Measurements from ENCODE around the gene SCARB2. TPM values are rescaled to one million over a fixed set of nuclear protein-coding genes. Genes with fewer than 3 reads are reported as not detected.

SCARB2 gene
- total RNA-seq, 1 donor = 181 TPM

DNA sequence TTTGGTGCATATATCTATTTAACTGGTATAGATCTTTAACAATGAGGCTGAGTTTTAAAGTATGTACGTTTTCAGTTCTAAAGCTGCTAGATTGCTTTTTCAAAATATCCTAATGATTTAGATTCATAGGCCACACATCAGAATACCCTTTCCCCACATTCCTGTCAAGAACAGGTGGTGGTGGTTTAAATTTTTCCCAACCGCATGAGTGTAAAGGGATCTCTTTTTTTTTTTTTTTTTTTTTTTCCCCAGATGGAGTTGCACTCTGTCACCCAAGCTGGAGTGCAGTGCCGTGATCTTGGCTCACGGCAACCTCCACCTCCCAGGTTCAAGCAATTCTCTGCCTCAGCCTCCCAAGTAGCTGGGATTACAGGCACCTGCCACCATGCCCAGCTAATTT lies 93.4 kb downstream of the SCARB2 start:
- no peak for DNase-seq (ENCODE audit: low read depth)
- TF ChIP-seq, protein P1, sequence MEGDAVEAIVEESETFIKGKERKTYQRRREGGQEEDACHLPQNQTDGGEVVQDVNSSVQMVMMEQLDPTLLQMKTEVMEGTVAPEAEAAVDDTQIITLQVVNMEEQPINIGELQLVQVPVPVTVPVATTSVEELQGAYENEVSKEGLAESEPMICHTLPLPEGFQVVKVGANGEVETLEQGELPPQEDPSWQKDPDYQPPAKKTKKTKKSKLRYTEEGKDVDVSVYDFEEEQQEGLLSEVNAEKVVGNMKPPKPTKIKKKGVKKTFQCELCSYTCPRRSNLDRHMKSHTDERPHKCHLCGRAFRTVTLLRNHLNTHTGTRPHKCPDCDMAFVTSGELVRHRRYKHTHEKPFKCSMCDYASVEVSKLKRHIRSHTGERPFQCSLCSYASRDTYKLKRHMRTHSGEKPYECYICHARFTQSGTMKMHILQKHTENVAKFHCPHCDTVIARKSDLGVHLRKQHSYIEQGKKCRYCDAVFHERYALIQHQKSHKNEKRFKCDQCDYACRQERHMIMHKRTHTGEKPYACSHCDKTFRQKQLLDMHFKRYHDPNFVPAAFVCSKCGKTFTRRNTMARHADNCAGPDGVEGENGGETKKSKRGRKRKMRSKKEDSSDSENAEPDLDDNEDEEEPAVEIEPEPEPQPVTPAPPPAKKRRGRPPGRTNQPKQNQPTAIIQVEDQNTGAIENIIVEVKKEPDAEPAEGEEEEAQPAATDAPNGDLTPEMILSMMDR (IDR thresholded peaks at IDR 0.05; ENCODE audit: insufficient read depth, low read depth, low read length) = no peak
- no peak overlapping the region for H3K4me3 ChIP-seq (ENCODE audit: low read depth, low read length)

DNA sequence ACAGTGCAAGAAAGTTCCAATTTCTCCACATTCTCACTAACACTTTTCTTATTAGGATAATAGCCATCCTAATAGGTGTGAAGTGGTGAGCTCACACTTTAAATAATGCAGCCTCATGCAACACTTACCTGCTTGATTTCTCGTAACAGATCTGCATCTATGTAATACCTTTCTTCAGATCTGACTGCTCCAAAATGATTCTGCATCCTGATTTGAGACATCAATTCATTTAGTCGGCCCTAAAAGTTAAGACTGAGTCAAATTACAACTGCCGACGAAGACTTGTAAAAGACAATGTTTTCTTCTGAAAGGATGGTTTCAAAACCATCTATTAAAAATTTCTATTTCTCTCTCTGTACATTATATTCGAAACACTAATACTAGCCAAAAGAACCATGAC lies 96.1 kb downstream of the SCARB2 start:
- no peak overlapping the region for H3K4me3 ChIP-seq (ENCODE audit: low read depth, low read length)
- no peak for DNase-seq (ENCODE audit: low read depth)
- TF ChIP-seq, protein P1 (IDR thresholded peaks at IDR 0.05; ENCODE audit: insufficient read depth, low read depth, low read length) = no peak

DNA sequence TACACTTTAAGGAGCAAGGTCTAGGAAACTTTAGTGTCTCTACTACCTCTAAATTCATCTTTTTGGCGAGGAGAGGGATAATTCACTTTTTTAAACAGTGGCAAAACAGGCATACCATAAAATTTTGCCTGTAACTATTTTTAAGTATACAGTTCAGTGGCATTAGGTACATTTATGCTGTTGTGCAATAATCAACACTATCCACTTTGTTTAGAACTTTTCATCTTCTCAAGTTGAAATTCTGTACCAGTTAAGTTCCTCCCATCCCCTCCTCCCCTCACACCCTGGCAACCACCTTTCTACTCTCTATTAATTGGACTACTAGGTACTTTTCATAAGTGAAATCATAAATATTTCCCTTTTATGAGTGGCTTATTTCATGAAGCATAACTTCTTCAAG lies 96.8 kb downstream of the SCARB2 start:
- no peak for DNase-seq (ENCODE audit: low read depth)
- H3K4me3 ChIP-seq (ENCODE audit: low read depth, low read length) = no peak overlapping the region
- TF ChIP-seq, protein P1 (IDR thresholded peaks at IDR 0.05; ENCODE audit: insufficient read depth, low read depth, low read length) = no peak

Other genes with a start within 250 kb of the SCARB2 start
- gene SDAD1, start 222.9 kb downstream of the SCARB2 start, total RNA-seq = 40.9 and 45.8 TPM in 2 replicates
- not detected in 2 replicates for gene CXCL9, start 206.3 kb downstream of the SCARB2 start, total RNA-seq
- under 0.01 and 0.86 TPM in 2 replicates for gene CXCL10, start 190.3 kb downstream of the SCARB2 start, total RNA-seq
- gene CXCL11, start 177.8 kb downstream of the SCARB2 start, total RNA-seq = not detected in 2 replicates
- not detected in 2 replicates for gene ART3, start 139.1 kb downstream of the SCARB2 start, total RNA-seq
- gene NUP54, start 65.4 kb downstream of the SCARB2 start, total RNA-seq = 47.7 and 67.4 TPM in 2 replicates
- 0.32 and 0.86 TPM in 2 replicates for gene FAM47E, start 37.9 kb upstream of the SCARB2 start, total RNA-seq
- gene STBD1, start 92.9 kb upstream of the SCARB2 start, total RNA-seq = 5.8 and 6.9 TPM in 2 replicates
- under 0.01 and 0.43 TPM in 2 replicates for gene CCDC158, start 207.3 kb upstream of the SCARB2 start, total RNA-seq
- gene SHROOM3, start 221.4 kb upstream of the SCARB2 start, total RNA-seq = 27.6 and 40.9 TPM in 2 replicates